Tibial nerve (tissue), 4 donors: ENCODE results near the gene MRPL45. TPM values are rescaled to one million over a fixed set of nuclear protein-coding genes. Genes with fewer than 3 reads are reported as not detected.

Experiments used
- DNase-seq, 2 donors: peaks; one replicate each; pipeline ENCODE4 v3.0.0-alpha.2; 2019; ENCODE audit warnings: low spot score in 2 of 2
- H3K27ac ChIP-seq, 4 donors: fragments of 200-600 bp; sonication (generic) in 3 of 4; one replicate each; pipeline ENCODE4 v1.5.1; 2017 to 2019; ENCODE audit warnings: mild to moderate bottlenecking in 1 of 4
- H3K27me3 ChIP-seq, 2 donors: fragments of 200-600 bp; sonication (generic) in 1 of 2; one replicate each; pipeline versions ENCODE4 v1.5.1 to v1.6.0; 2017 to 2019
- H3K36me3 ChIP-seq, 3 donors: fragments of 200-600 bp; sonication (generic); one replicate each; pipeline ENCODE4 v1.5.1; 2018 to 2019
- H3K4me1 ChIP-seq, 4 donors: fragments of 200-600 bp; sonication (generic) in 3 of 4; one replicate each; pipeline ENCODE4 v1.5.1; 2017 to 2019
- H3K4me3 ChIP-seq, 4 donors: fragments of 200-600 bp; sonication (generic) in 3 of 4; one replicate each; pipeline ENCODE4 v1.5.1; 2017 to 2019; ENCODE audit warnings: mild to moderate bottlenecking in 1 of 4, moderate library complexity in 1 of 4
- H3K9me3 ChIP-seq, 4 donors: fragments of 200-600 bp; sonication (generic) in 3 of 4; one replicate each; pipeline ENCODE4 v1.5.1; 2017 to 2019
- CTCF ChIP-seq, 5 experiments: fragments of 200-600 bp in 3 of 5; fragments of 450-650 bp in 2 of 5; sonication (generic) in 3 of 5; IDR thresholded peaks; one replicate each; pipeline ENCODE4 v1.5.1; 2016 to 2019; ENCODE audit warnings: antibody characterized with exemption in 5 of 5, mild to moderate bottlenecking in 3 of 5, moderate library complexity in 2 of 5
- EP300 ChIP-seq, 2 donors: sonication (generic); formaldehyde crosslinking; IDR thresholded peaks; one replicate each; pipeline ENCODE4 v1.6.1; 2017; ENCODE audit warnings: antibody characterized with exemption in 2 of 2, mild to moderate bottlenecking in 1 of 2
- POLR2A ChIP-seq, 2 donors: fragments of 450-650 bp; IDR thresholded peaks; one replicate each; pipeline ENCODE4 v1.6.1; 2017; ENCODE audit warnings: antibody characterized with exemption in 2 of 2, mild to moderate bottlenecking in 2 of 2, moderate library complexity in 2 of 2
- WGBS, 2 donors: methylation state at CpG; one replicate each; pipeline ENCODE4 v1.1.5; 2018; 5-methylcytosine and 5-hydroxymethylcytosine counted together
- total RNA-seq, 4 donors: library from RNA; depleted of rRNA; stranded (reverse); fragments of >200 nt; gene quantifications; one replicate each; pipeline ENCODE4 v1.1.0, GENCODE V29; 2016

Gene MRPL45
- total RNA-seq, 4 donors from 2014 or later = 17.4 to 29.3 (median 24.2) TPM

GRCh38 chr17:38358586-38359513, 61.9 kb downstream of the MRPL45 start:
- H3K4me1 ChIP-seq = peaks cover 0 to 62% (median 5%) of the 10 kb centered on the region in 4 donors
- H3K4me3 ChIP-seq = no peak overlapping the region
- peaks cover 0 to 12% (median 0%) of the 10 kb centered on the region in 3 donors for H3K36me3 ChIP-seq
- TF ChIP-seq EP300 (IDR thresholded peaks at IDR 0.05) (no peak), CTCF (IDR thresholded peaks at IDR 0.05) (no peak), POLR2A (IDR thresholded peaks at IDR 0.05) (no peak)
- DNase-seq = no peak
- WGBS, 2 donors = 49 to 51% methylated on average over 9 of the region's 9 CpGs
- H3K27me3 ChIP-seq = no peaks in the 10 kb centered on the region
- H3K27ac ChIP-seq = peak overlapping the region in 2 of 4 donors; percentile 8 to 32
- H3K9me3 ChIP-seq = no peaks in the 10 kb centered on the region

GRCh38 chr17:38361694-38362465, 64.9 kb downstream of the MRPL45 start:
- H3K27ac ChIP-seq = no peak overlapping the region
- WGBS, 2 donors = 73 to 75% methylated on average over 5 of the region's 5 CpGs
- H3K4me1 ChIP-seq = peaks cover 0 to 34% (median 4%) of the 10 kb centered on the region in 4 donors
- no peak for DNase-seq
- no peak for TF ChIP-seq EP300 (IDR thresholded peaks at IDR 0.05)
- TF ChIP-seq CTCF (IDR thresholded peaks at IDR 0.05) = no peak
- TF ChIP-seq POLR2A (IDR thresholded peaks at IDR 0.05) = no peak
- no peaks in the 10 kb centered on the region for H3K27me3 ChIP-seq
- H3K4me3 ChIP-seq = no peak overlapping the region
- H3K36me3 ChIP-seq = peaks cover 0 to 43% (median 0%) of the 10 kb centered on the region in 3 donors
- no peaks in the 10 kb centered on the region for H3K9me3 ChIP-seq

GRCh38 chr17:38363016-38363415, 66.0 kb downstream of the MRPL45 start:
- DNase-seq = no peak
- no peak overlapping the region for H3K4me3 ChIP-seq
- H3K27me3 ChIP-seq = no peaks in the 10 kb centered on the region
- no peak overlapping the region for H3K27ac ChIP-seq
- peaks cover 0 to 23% (median 4%) of the 10 kb centered on the region in 4 donors for H3K4me1 ChIP-seq
- TF ChIP-seq CTCF (IDR thresholded peaks at IDR 0.05) (no peak), POLR2A (IDR thresholded peaks at IDR 0.05) (no peak), EP300 (IDR thresholded peaks at IDR 0.05) (no peak)
- H3K9me3 ChIP-seq = no peaks in the 10 kb centered on the region
- H3K36me3 ChIP-seq = peaks cover 0 to 54% (median under 1%) of the 10 kb centered on the region in 3 donors
- WGBS, 2 donors = 93 to 94% methylated on average over 5 of the region's 5 CpGs

- Histone ChIP-seq H3K27me3 (no peaks in the 10 kb centered on the region), H3K36me3 (peaks cover 0 to 71% (median 5%) of the 10 kb centered on the region in 3 donors), H3K27ac (no peak overlapping the region), H3K9me3 (no peaks in the 10 kb centered on the region), H3K4me1 (peaks cover 0 to 8% (median 0%) of the 10 kb centered on the region in 4 donors), H3K4me3 (no peak overlapping the region)
- 85% methylated on average over 8 of the region's 8 CpGs for WGBS, 2 donors
- TF ChIP-seq CTCF (IDR thresholded peaks at IDR 0.05) (no peak), EP300 (IDR thresholded peaks at IDR 0.05) (no peak), POLR2A (IDR thresholded peaks at IDR 0.05) (no peak)
- DNase-seq = no peak
Measured at GRCh38 chr17:38364741-38365140, 67.8 kb downstream of the MRPL45 start.
